ENCODE results near the gene DACT2.
"Not testable (repeated sequence)": the region's sequence is repeated elsewhere in the genome, so short reads cannot be mapped to it uniquely, and the experiment has no call there.

DACT2 gene

DNA sequence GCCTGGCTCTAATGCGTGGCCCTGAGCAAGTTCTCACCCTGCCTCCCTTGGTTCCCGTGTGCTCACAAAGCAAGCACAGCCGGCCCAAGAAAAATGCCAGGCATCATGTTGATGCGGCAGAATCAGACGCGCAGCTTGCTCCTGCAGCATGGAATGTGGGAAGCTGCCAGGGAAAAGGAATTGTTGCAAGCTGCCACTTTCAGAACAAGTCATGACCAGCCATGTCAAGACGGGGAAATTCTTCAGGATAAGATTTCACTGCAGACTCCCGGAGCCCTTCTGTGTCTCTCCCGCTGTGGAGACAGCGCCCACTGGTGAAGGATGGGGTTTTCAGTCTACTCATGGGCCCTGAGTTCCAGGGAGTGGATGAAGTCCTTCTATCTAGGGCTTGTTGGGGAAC lies 4.6 kb downstream of the DACT2 start:
- no peaks in the 10 kb centered on the region for H3K9me3 ChIP-seq (ENCODE audit: insufficient read depth, low read length)
- H3K79me2 ChIP-seq (ENCODE audit: insufficient read depth, low read length): no peaks in the 10 kb centered on the region
- no peaks in the 10 kb centered on the region for H3F3A ChIP-seq (ENCODE audit: insufficient read depth)
- no peaks in the 10 kb centered on the region for H3K27me3 ChIP-seq (ENCODE audit: low read length)
- H3K9me2 ChIP-seq (replicated peaks; ENCODE audit: insufficient read depth, low read length): no peaks in the 10 kb centered on the region
- H3K9ac ChIP-seq (ENCODE audit: low read length): no peak overlapping the region
- no peak overlapping the region for H3K4me3 ChIP-seq (ENCODE audit: insufficient read depth, low read length, poor library complexity, severe bottlenecking)
- no peak overlapping the region for H3K27ac ChIP-seq (ENCODE audit: low read depth, low read length)
- H3K36me3 ChIP-seq (ENCODE audit: low read length): no peaks in the 10 kb centered on the region
- H3K4me2 ChIP-seq (ENCODE audit: low read depth, low read length, poor library complexity, severe bottlenecking): no peak overlapping the region
- no peak overlapping the region for H2AFZ ChIP-seq (ENCODE audit: low read depth, low read length, severe bottlenecking)
- no peaks in the 10 kb centered on the region for H4K20me1 ChIP-seq (ENCODE audit: low read depth, low read length)
- TF ChIP-seq, protein P1, sequence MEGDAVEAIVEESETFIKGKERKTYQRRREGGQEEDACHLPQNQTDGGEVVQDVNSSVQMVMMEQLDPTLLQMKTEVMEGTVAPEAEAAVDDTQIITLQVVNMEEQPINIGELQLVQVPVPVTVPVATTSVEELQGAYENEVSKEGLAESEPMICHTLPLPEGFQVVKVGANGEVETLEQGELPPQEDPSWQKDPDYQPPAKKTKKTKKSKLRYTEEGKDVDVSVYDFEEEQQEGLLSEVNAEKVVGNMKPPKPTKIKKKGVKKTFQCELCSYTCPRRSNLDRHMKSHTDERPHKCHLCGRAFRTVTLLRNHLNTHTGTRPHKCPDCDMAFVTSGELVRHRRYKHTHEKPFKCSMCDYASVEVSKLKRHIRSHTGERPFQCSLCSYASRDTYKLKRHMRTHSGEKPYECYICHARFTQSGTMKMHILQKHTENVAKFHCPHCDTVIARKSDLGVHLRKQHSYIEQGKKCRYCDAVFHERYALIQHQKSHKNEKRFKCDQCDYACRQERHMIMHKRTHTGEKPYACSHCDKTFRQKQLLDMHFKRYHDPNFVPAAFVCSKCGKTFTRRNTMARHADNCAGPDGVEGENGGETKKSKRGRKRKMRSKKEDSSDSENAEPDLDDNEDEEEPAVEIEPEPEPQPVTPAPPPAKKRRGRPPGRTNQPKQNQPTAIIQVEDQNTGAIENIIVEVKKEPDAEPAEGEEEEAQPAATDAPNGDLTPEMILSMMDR (IDR thresholded peaks at IDR 0.05; ENCODE audit: insufficient read depth, low read length, poor library complexity, severe bottlenecking): no peak
- TF ChIP-seq EZH2phosphoT487 (conservative IDR thresholded peaks at IDR 0.05; ENCODE audit: low read length): no peak

DNA sequence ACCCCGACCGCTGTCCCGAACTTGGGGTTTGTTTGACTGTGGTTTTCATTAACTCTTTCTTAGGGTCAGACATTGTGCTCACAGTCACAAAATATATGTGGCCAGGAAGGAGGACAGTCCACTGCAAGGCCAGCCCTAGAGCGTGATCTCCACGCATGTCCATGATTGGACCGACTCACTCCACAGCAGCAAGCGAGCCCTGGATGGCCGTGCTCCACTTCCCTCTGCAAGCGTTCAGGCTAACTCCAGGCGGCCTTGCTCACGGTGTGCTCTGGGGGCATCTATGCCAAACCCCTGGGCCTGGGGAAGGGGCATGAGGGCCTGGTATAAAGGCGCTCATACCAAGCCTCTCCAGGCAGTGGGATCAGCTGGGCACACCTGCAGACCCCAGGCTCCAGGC lies 5.6 kb downstream of the DACT2 start:
- no peaks in the 10 kb centered on the region for H3F3A ChIP-seq (ENCODE audit: insufficient read depth)
- no peak for TF ChIP-seq EZH2phosphoT487 (conservative IDR thresholded peaks at IDR 0.05; ENCODE audit: low read length)
- TF ChIP-seq, protein P1 (IDR thresholded peaks at IDR 0.05; ENCODE audit: insufficient read depth, low read length, poor library complexity, severe bottlenecking): no peak
- H3K79me2 ChIP-seq (ENCODE audit: insufficient read depth, low read length): no peaks in the 10 kb centered on the region
- no peaks in the 10 kb centered on the region for H3K9me2 ChIP-seq (replicated peaks; ENCODE audit: insufficient read depth, low read length)
- no peaks in the 10 kb centered on the region for H3K36me3 ChIP-seq (ENCODE audit: low read length)
- H3K9me3 ChIP-seq (ENCODE audit: insufficient read depth, low read length): no peaks in the 10 kb centered on the region
- H3K27ac ChIP-seq (ENCODE audit: low read depth, low read length): no peak overlapping the region
- H3K27me3 ChIP-seq (ENCODE audit: low read length): no peaks in the 10 kb centered on the region
- H3K9ac ChIP-seq (ENCODE audit: low read length): no peak overlapping the region
- H3K4me2 ChIP-seq (ENCODE audit: low read depth, low read length, poor library complexity, severe bottlenecking): no peak overlapping the region
- H2AFZ ChIP-seq (ENCODE audit: low read depth, low read length, severe bottlenecking): no peak overlapping the region
- H4K20me1 ChIP-seq (ENCODE audit: low read depth, low read length): no peaks in the 10 kb centered on the region
- no peak overlapping the region for H3K4me3 ChIP-seq (ENCODE audit: insufficient read depth, low read length, poor library complexity, severe bottlenecking)

DNA sequence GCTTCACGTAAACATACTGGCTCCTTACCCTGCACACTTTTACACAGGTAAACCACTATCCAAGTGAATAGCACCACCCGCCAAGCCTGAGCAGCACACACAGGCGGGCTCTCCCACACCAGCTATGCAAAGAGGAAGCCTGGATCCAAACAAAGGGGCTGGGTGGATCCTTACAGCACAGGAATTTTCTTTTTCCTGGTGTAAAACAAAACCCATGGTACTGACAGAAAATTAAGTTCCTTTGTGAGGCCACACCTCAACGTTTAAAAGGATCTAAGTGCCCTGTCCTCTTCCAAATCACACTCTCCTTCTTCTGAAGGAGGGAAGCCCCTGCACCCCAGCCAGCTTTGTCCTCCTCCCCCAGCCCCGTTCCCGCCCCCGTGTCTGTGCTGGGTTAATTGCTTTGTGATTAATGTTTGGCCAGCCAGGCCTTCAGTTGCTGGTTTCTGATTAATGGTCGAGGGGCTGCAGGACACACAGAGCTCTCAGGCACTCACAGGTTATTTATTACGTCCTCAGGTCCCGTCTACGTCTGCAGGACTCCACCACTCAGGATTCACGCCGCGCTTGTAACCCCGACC lies 6.1 kb downstream of the DACT2 start:
- H3K9me3 ChIP-seq (ENCODE audit: insufficient read depth, low read length): no peaks in the 10 kb centered on the region
- TF ChIP-seq, protein P1 (IDR thresholded peaks at IDR 0.05; ENCODE audit: insufficient read depth, low read length, poor library complexity, severe bottlenecking): no peak
- no peak for TF ChIP-seq EZH2phosphoT487 (conservative IDR thresholded peaks at IDR 0.05; ENCODE audit: low read length)
- no peaks in the 10 kb centered on the region for H3K36me3 ChIP-seq (ENCODE audit: low read length)
- H3K27me3 ChIP-seq (ENCODE audit: low read length): no peaks in the 10 kb centered on the region
- H2AFZ ChIP-seq (ENCODE audit: low read depth, low read length, severe bottlenecking): no peak overlapping the region
- H3K9ac ChIP-seq (ENCODE audit: low read length): no peak overlapping the region
- no peaks in the 10 kb centered on the region for H3K9me2 ChIP-seq (replicated peaks; ENCODE audit: insufficient read depth, low read length)
- no peak overlapping the region for H3K27ac ChIP-seq (ENCODE audit: low read depth, low read length)
- no peaks in the 10 kb centered on the region for H3F3A ChIP-seq (ENCODE audit: insufficient read depth)
- no peak overlapping the region for H3K4me3 ChIP-seq (ENCODE audit: insufficient read depth, low read length, poor library complexity, severe bottlenecking)
- H3K79me2 ChIP-seq (ENCODE audit: insufficient read depth, low read length): no peaks in the 10 kb centered on the region
- no peak overlapping the region for H3K4me2 ChIP-seq (ENCODE audit: low read depth, low read length, poor library complexity, severe bottlenecking)
- H4K20me1 ChIP-seq (ENCODE audit: low read depth, low read length): no peaks in the 10 kb centered on the region

DNA sequence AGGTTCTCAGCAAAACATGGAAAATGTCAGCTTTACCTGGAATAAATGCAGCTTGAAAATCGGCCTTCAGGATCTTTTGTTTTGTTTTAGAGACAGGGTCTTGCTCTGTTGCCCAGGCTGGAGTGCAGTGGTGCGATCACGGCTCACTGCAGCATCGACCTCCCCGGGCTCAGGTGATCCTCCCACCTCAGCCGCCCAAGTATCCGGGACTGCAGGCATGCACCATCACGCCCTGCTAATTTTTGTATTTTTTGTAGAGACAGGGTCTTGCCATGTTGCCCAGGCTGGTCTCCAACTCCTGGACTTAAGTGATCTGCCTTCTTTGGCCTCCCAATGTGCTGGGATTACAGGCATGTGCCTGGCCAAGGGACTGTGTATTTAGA lies 7.5 kb downstream of the DACT2 start:
- H3K27ac ChIP-seq (ENCODE audit: low read depth, low read length); H3K4me3 ChIP-seq (ENCODE audit: insufficient read depth, low read length, poor library complexity, severe bottlenecking); H3K9me3 ChIP-seq (ENCODE audit: insufficient read depth, low read length); H3F3A ChIP-seq (ENCODE audit: insufficient read depth); H3K36me3 ChIP-seq (ENCODE audit: low read length); H3K9me2 ChIP-seq (replicated peaks; ENCODE audit: insufficient read depth, low read length); H4K20me1 ChIP-seq (ENCODE audit: low read depth, low read length); H3K4me2 ChIP-seq (ENCODE audit: low read depth, low read length, poor library complexity, severe bottlenecking); H3K9ac ChIP-seq (ENCODE audit: low read length); H2AFZ ChIP-seq (ENCODE audit: low read depth, low read length, severe bottlenecking); H3K79me2 ChIP-seq (ENCODE audit: insufficient read depth, low read length); H3K27me3 ChIP-seq (ENCODE audit: low read length): not testable (repeated sequence)
